H1 (cell line): ENCODE results near the gene PAX7. TPM values are rescaled to one million over a fixed set of nuclear protein-coding genes. Genes with fewer than 3 reads are reported as not detected.

Experiments used
- CTCF ChIA-PET: fragments of 300-600 bp; sonication (Branson Sonifier 250); formaldehyde crosslinking; loops from one replicate; lab custom pipeline; 2021; ENCODE audit not compliant: partially characterized antibody; lab: Charles Lee
- POLR2A ChIA-PET: fragments of 300-600 bp; sonication (Branson Sonifier 250); formaldehyde crosslinking; loops from one replicate; lab custom pipeline; 2021; ENCODE audit warnings: inconsistent platforms; ENCODE audit not compliant: partially characterized antibody; lab: Charles Lee
- DNase-seq, 2 experiments: peaks; one replicate each; pipeline versions ENCODE4 v3.0.0 to v3.0.0-alpha.2; 2010 to 2022; ENCODE audit warnings: low spot score in 2 of 2, low read depth in 1 of 2, mixed read lengths in 1 of 2
- FAIRE-seq: peaks from 2 replicates; lab custom pipeline; 2011; peaks lifted over from hg19 to GRCh38; lab: Jason Lieb, UNC
- H2AFZ ChIP-seq: 2 replicates; pipeline ENCODE4 v1.8.1; 2012; ENCODE audit warnings: low read length, inconsistent platforms
- H2AK5ac ChIP-seq: 2 replicates; pipeline ENCODE4 v1.6.1; 2013; ENCODE audit warnings: low read depth, low read length
- H2BK120ac ChIP-seq: replicated peaks from 2 replicates; pipeline ENCODE3; 2013; ENCODE audit warnings: low read depth, low read length, inconsistent platforms
- H2BK12ac ChIP-seq: 2 replicates; pipeline ENCODE4 v1.6.1; 2013; ENCODE audit warnings: low read depth, low read length
- H2BK15ac ChIP-seq: 2 replicates; pipeline ENCODE4 v1.6.1; 2013; ENCODE audit warnings: low read length
- H2BK20ac ChIP-seq: 2 replicates; pipeline ENCODE4 v1.6.1; 2013; ENCODE audit warnings: low read length
- H2BK5ac ChIP-seq: 2 replicates; pipeline ENCODE4 v1.6.1; 2013; ENCODE audit warnings: low read depth, low read length
- H3K14ac ChIP-seq: 2 replicates; pipeline ENCODE4 v1.6.1; 2013; ENCODE audit warnings: inconsistent platforms; ENCODE audit not compliant: insufficient read length
- H3K18ac ChIP-seq: 2 replicates; pipeline ENCODE4 v1.6.1; 2013; ENCODE audit warnings: low read length; ENCODE audit errors: extremely low read depth
- H3K23ac ChIP-seq: 2 replicates; pipeline ENCODE4 v1.6.1; 2013; ENCODE audit warnings: inconsistent platforms; ENCODE audit not compliant: insufficient read length
- H3K23me2 ChIP-seq: 2 replicates; pipeline ENCODE4 v1.6.1; 2013; ENCODE audit warnings: low read depth, low read length
- H3K27ac ChIP-seq: 2 replicates; pipeline ENCODE4 v1.6.1; 2011; ENCODE audit warnings: low read depth, low read length, inconsistent platforms
- H3K27me3 ChIP-seq, 4 experiments: replicated peaks in 1 of 4; 1 replicate in 1 of 4; 2 replicates in 3 of 4; pipeline versions ENCODE4 v1.6.1 to v1.8.1; 2011 to 2013; ENCODE audit warnings: low read length in 3 of 4, mild to moderate bottlenecking in 3 of 4, inconsistent platforms in 2 of 4, mixed read lengths in 2 of 4, moderate library complexity in 1 of 4; ENCODE audit not compliant: control insufficient read depth in 3 of 4, insufficient read depth in 3 of 4; ENCODE audit errors: extremely low read depth in 1 of 4
- H3K36me3 ChIP-seq, 4 experiments: 2 replicates each; pipeline versions ENCODE4 v1.6.1 to v1.8.1; 2011 to 2013; ENCODE audit warnings: mild to moderate bottlenecking in 4 of 4, low read length in 3 of 4, moderate library complexity in 2 of 4, control low read depth in 1 of 4, inconsistent platforms in 1 of 4; ENCODE audit not compliant: insufficient read depth in 4 of 4, control insufficient read depth in 2 of 4
- H3K4ac ChIP-seq: replicated peaks from 2 replicates; pipeline ENCODE3; 2013; ENCODE audit warnings: low read length, low read depth, mixed read lengths, inconsistent platforms; ENCODE audit not compliant: insufficient read length
- H3K4me1 ChIP-seq, 4 experiments: replicated peaks in 1 of 4; 1 replicate in 1 of 4; 2 replicates in 3 of 4; pipeline versions ENCODE4 v1.6.1 to v1.8.1; 2011 to 2013; ENCODE audit warnings: low read length in 3 of 4, inconsistent platforms in 2 of 4, mixed read lengths in 1 of 4; ENCODE audit not compliant: insufficient read depth in 4 of 4, control insufficient read depth in 3 of 4
- H3K4me2 ChIP-seq, 2 experiments: 2 replicates each; pipeline versions ENCODE4 v1.6.1 to v1.8.1; 2011 to 2013; ENCODE audit warnings: low read depth in 2 of 2, low read length in 2 of 2, control low read depth in 1 of 2, inconsistent platforms in 1 of 2, mild to moderate bottlenecking in 1 of 2; ENCODE audit not compliant: insufficient read depth in 1 of 2
- H3K4me3 ChIP-seq, 4 experiments: fragments of 200-600, 300-600 bp in 1 of 4; sonication (generic), shearing (Covaris generic), sonication (Bioruptor Twin) in 1 of 4; 2 replicates each; pipeline versions ENCODE4 v1.5.1 to v1.8.1; 2011 to 2016; ENCODE audit warnings: low read length in 4 of 4, low read depth in 3 of 4, control low read depth in 2 of 4, inconsistent platforms in 2 of 4, mild to moderate bottlenecking in 2 of 4, mixed read lengths in 1 of 4, moderate library complexity in 1 of 4; ENCODE audit not compliant: insufficient read depth in 2 of 4; ENCODE audit errors: extremely low read depth in 1 of 4
- H3K56ac ChIP-seq: replicated peaks from 2 replicates; pipeline ENCODE3; 2013; ENCODE audit warnings: low read depth, mild to moderate bottlenecking, mixed read lengths, low read length, inconsistent platforms; ENCODE audit not compliant: insufficient read length
- H3K79me1 ChIP-seq: 2 replicates; pipeline ENCODE4 v1.6.1; 2013; ENCODE audit warnings: low read depth, low read length, control low read depth
- H3K79me2 ChIP-seq, 2 experiments: 2 replicates each; pipeline versions ENCODE4 v1.6.1 to v1.8.1; 2012 to 2013; ENCODE audit warnings: low read length in 2 of 2, mild to moderate bottlenecking in 2 of 2, inconsistent platforms in 1 of 2; ENCODE audit not compliant: insufficient read depth in 2 of 2, control insufficient read depth in 1 of 2
- H3K9ac ChIP-seq, 4 experiments: replicated peaks in 1 of 4; 1 replicate in 1 of 4; 2 replicates in 3 of 4; pipeline versions ENCODE4 v1.6.1 to v1.8.1; 2011 to 2013; ENCODE audit warnings: low read depth in 3 of 4, low read length in 3 of 4, control low read depth in 2 of 4, mild to moderate bottlenecking in 2 of 4, moderate library complexity in 2 of 4, inconsistent platforms in 1 of 4; ENCODE audit errors: extremely low read depth in 1 of 4
- H3K9me3 ChIP-seq, 2 experiments: 2 replicates each; pipeline versions ENCODE4 v1.6.1 to v1.8.1; 2012 to 2013; ENCODE audit warnings: mild to moderate bottlenecking in 2 of 2, moderate library complexity in 2 of 2, control low read depth in 1 of 2, inconsistent platforms in 1 of 2, low read depth in 1 of 2, low read length in 1 of 2, mixed read lengths in 1 of 2; ENCODE audit not compliant: insufficient read depth in 2 of 2
- H4K20me1 ChIP-seq, 2 experiments: replicated peaks in 1 of 2; 2 replicates each; pipeline versions ENCODE3 to v1.8.1; 2011 to 2013; ENCODE audit warnings: inconsistent platforms in 2 of 2, low read length in 2 of 2, mild to moderate bottlenecking in 1 of 2; ENCODE audit not compliant: insufficient read depth in 2 of 2, control insufficient read depth in 1 of 2
- H4K5ac ChIP-seq: 2 replicates; pipeline ENCODE4 v1.6.1; 2013; ENCODE audit warnings: low read length, low read depth, mixed read lengths, inconsistent platforms; ENCODE audit not compliant: insufficient read length
- H4K8ac ChIP-seq: 2 replicates; pipeline ENCODE4 v1.8.0; 2013; ENCODE audit warnings: mild to moderate bottlenecking, moderate library complexity, low read length, inconsistent platforms; ENCODE audit not compliant: insufficient read depth; ENCODE audit errors: extremely low read depth
- H4K91ac ChIP-seq: replicated peaks from 2 replicates; pipeline ENCODE3; 2013; ENCODE audit warnings: low read length, mixed read lengths, inconsistent platforms; ENCODE audit not compliant: insufficient read length
- CEBPB ChIP-seq: IDR thresholded peaks from 2 replicates; pipeline ENCODE4 v1.6.1; 2012; ENCODE audit warnings: low read depth, low read length
- TAF1 ChIP-seq: IDR thresholded peaks from 2 replicates; pipeline ENCODE4 v1.6.1; 2011; ENCODE audit warnings: mild to moderate bottlenecking, low read depth, low read length
- WGBS, 2 experiments: shearing (Covaris generic) in 1 of 2; methylation state at CpG; one replicate each; pipeline versions ENCODE4 v1.1.6 to v1.1.7; 2013 to 2015; ENCODE audit warnings: low lambda C conversion rate in 2 of 2, mixed read lengths in 2 of 2, inconsistent platforms in 1 of 2, low coverage in 1 of 2, missing lambda C conversion rate in 1 of 2; ENCODE audit not compliant: insufficient replicate concordance in 2 of 2, insufficient coverage in 1 of 2, insufficient read length in 1 of 2; ENCODE audit errors: extremely low coverage in 1 of 2, missing lambda C conversion rate in 1 of 2; 5-methylcytosine and 5-hydroxymethylcytosine counted together
- polyA plus RNA-seq, 7 experiments: library from polyadenylated mRNA; depleted of rRNA in 3 of 7; stranded (reverse) in 5 of 7; unstranded in 2 of 7; fragments of >200 nt in 5 of 7; fragments of 200-250 nt in 2 of 7; gene quantifications; 1 replicate in 5 of 7; 2 replicates in 1 of 7; 4 replicates in 1 of 7; pipeline versions ENCODE4 v1.2.1 to v1.2.3, GENCODE V29; 2011 to 2013; ENCODE audit warnings: missing spikeins in 2 of 7, mixed read lengths in 2 of 7
- total RNA-seq: library from RNA; stranded (reverse); fragmentation: NEBNext Ultra II Directional; extraction: Animal tissue kit (Norgen Biotek cat#: 25700); gene quantifications from 2 replicates; pipeline ENCODE4 v1.2.1, GENCODE V29; 2021

Gene PAX7
- total and polyA plus RNA-seq, 2 of the 8 experiments (the other 6 are each of a cell fraction or from before 2014, with no cell fraction given): not detected

- ChIA-PET POLR2A (interaction anchor here (1.3 kb wide), 1 partner anchor 11 kb away, joined by 3 read pairs; no protein-coding TSS in a partner anchor), CTCF (interaction anchor here (0.7 to 5.3 kb wide), 7 partner anchors 8 to 152 kb away, joined by 3 to 39 read pairs (median 4); no protein-coding TSS in a partner anchor)
- Histone ChIP-seq H3K27me3 (0 out of 7 replicates have a peak, but pooled peaks cover 0 to 4% (median 0%) of the 10 kb centered on the region in 4 experiments), H3K4me1 (no peaks in the 10 kb centered on the region; a peak in 1 of 7 replicates), H3K79me2 (no peaks in the 10 kb centered on the region), H2BK5ac (no peak overlapping the region), H3K79me1 (no peaks in the 10 kb centered on the region), H2BK120ac (no peak overlapping the region), H4K20me1 (peaks cover 0 to 2% of the 10 kb centered on the region in 2 experiments), H3K18ac (no peak overlapping the region), H2BK15ac (no peak overlapping the region), H3K23ac (no peak overlapping the region), H3K9me3 (no peaks in the 10 kb centered on the region), H4K8ac (no peak overlapping the region), H2BK20ac (no peak overlapping the region), H3K56ac (no peak overlapping the region), H4K91ac (no peak overlapping the region), H3K9ac (no peak overlapping the region), H2AK5ac (no peak overlapping the region), H3K36me3 (no peaks in the 10 kb centered on the region), H3K14ac (no peak overlapping the region), H2BK12ac (no peak overlapping the region), H3K4me2 (no peak overlapping the region), H4K5ac (no peak overlapping the region), H3K27ac (no peak overlapping the region), H3K4me3 (no peak overlapping the region), H2AFZ (no peak overlapping the region), H3K23me2 (0 out of 2 replicates have a peak, but pooled peaks cover 1% of the 10 kb centered on the region), H3K4ac (no peak overlapping the region)
- FAIRE-seq (no peak), DNase-seq (no peak)
- TF ChIP-seq CEBPB: no peak
- TF ChIP-seq TAF1: no peak
- 91% methylated on average over 15 of the region's 15 CpGs; no CpG with 5 or more reads in 1 of the 2 experiments for WGBS, 2 experiments
Observed at GRCh38 chr1:18734001-18734400, 103.4 kb downstream of the PAX7 start.
